ENCODE data around the gene SH3TC1. TPM values are rescaled to one million over a fixed set of nuclear protein-coding genes. Genes with fewer than 3 reads are reported as not detected.

Gene SH3TC1
- polyA plus RNA-seq, 2 of the 4 experiments (the other 2 are of a cell fraction) = 2.8 to 7.4 TPM

DNA sequence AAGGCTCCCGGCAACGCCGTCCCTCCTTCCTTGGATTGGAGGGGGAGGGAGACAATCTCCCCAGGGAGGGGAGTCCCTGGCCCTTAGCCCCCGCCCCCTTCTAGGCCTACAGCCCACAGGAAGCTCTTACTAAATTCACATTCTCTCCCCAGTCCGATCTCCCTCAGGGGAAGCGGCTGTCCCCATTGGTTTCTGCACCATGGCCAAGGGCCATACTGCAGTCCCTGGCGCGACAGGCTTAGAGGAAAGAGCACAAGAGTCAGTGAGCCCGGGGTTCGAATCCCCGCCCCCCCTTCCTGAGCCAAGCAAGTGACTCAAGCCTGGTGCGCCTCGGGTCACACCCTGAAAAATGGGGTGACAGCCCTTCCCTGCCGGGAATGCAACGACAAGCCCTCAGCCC is 41.6 kb upstream of the SH3TC1 start:
- ChIA-PET CTCF (interaction anchor here (1.4 to 1.9 kb wide), 2 partner anchors 9 to 19 kb away, joined by 3 to 5 read pairs; no protein-coding TSS in a partner anchor), POLR2A (no interaction called here)
- Histone ChIP-seq H3K4me3 (no peak overlapping the region; the same call in 2 of the 3 replicates), H3K9me3 (no peaks in the 10 kb centered on the region), H3K27ac (no peak overlapping the region; a peak in 1 of 6 replicates), H3K4me1 (peaks cover 3% of the 10 kb centered on the region; the same call in 1 of the 3 replicates), H3K4me2 (peak overlapping the region; percentile 99)
- DNase-seq (ENCODE audit: low read depth in 1 of 2, low spot score in 1 of 2) (no peak), FAIRE-seq (no peak), ATAC-seq (no peak)
- TF ChIP-seq RFX5 (IDR thresholded peaks at IDR 0.05) = no peak
- no peak for TF ChIP-seq TP53 (CRISPR knock-in tag; IDR thresholded peaks at IDR 0.05)
- no peak for TF ChIP-seq EP300 (IDR thresholded peaks at IDR 0.05)
- TF ChIP-seq CHD4 (IDR thresholded peaks at IDR 0.05; ENCODE audit: borderline replicate concordance) = no peak
- no peak for TF ChIP-seq ATOH8 (CRISPR knock-in tag; IDR thresholded peaks at IDR 0.05; ENCODE audit: low read depth)
- TF ChIP-seq PHF8 (IDR thresholded peaks at IDR 0.05; ENCODE audit: borderline replicate concordance, low read depth) = no peak
- TF ChIP-seq GATA3 (IDR thresholded peaks at IDR 0.05; ENCODE audit: borderline replicate concordance) = no peak
- TF ChIP-seq ELK1 (IDR thresholded peaks at IDR 0.05; ENCODE audit: low read depth, low read length) = no peak
- TF ChIP-seq CHD2 (IDR thresholded peaks at IDR 0.05; ENCODE audit: low read length, partially characterized antibody) = no peak
- TF ChIP-seq REST (IDR thresholded peaks at IDR 0.05) = no peak
- TF ChIP-seq, protein P1, sequence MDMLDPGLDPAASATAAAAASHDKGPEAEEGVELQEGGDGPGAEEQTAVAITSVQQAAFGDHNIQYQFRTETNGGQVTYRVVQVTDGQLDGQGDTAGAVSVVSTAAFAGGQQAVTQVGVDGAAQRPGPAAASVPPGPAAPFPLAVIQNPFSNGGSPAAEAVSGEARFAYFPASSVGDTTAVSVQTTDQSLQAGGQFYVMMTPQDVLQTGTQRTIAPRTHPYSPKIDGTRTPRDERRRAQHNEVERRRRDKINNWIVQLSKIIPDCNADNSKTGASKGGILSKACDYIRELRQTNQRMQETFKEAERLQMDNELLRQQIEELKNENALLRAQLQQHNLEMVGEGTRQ (IDR thresholded peaks at IDR 0.05) = no peak
- TF ChIP-seq ZSCAN20 (CRISPR knock-in tag; IDR thresholded peaks at IDR 0.05) = no peak
- no peak for TF ChIP-seq CBX2 (IDR thresholded peaks at IDR 0.05; ENCODE audit: borderline replicate concordance, low read depth)
- TF ChIP-seq RARB (CRISPR knock-in tag; IDR thresholded peaks at IDR 0.05) = no peak
- no peak for TF ChIP-seq JUN (IDR thresholded peaks at IDR 0.05)
- no peak for TF ChIP-seq ZNF302 (CRISPR knock-in tag; IDR thresholded peaks at IDR 0.05)
- TF ChIP-seq MAZ (IDR thresholded peaks at IDR 0.05; ENCODE audit: borderline replicate concordance, low read depth, low read length) = no peak
- TF ChIP-seq FOXS1 (CRISPR knock-in tag; IDR thresholded peaks at IDR 0.05) = no peak
- 42% methylated on average over 10 of the region's 15 CpGs for WGBS (ENCODE audit: missing lambda C conversion rate)

GRCh38 chr4:8157944-8158709 is 41.0 kb upstream of the SH3TC1 start:
- peak overlapping the region; percentile 99 for H3K4me2 ChIP-seq
- TF ChIP-seq, protein P2, sequence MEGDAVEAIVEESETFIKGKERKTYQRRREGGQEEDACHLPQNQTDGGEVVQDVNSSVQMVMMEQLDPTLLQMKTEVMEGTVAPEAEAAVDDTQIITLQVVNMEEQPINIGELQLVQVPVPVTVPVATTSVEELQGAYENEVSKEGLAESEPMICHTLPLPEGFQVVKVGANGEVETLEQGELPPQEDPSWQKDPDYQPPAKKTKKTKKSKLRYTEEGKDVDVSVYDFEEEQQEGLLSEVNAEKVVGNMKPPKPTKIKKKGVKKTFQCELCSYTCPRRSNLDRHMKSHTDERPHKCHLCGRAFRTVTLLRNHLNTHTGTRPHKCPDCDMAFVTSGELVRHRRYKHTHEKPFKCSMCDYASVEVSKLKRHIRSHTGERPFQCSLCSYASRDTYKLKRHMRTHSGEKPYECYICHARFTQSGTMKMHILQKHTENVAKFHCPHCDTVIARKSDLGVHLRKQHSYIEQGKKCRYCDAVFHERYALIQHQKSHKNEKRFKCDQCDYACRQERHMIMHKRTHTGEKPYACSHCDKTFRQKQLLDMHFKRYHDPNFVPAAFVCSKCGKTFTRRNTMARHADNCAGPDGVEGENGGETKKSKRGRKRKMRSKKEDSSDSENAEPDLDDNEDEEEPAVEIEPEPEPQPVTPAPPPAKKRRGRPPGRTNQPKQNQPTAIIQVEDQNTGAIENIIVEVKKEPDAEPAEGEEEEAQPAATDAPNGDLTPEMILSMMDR (IDR thresholded peaks at IDR 0.05) = no peak
- TF ChIP-seq JUN (IDR thresholded peaks at IDR 0.05) (no peak), RNF2 (IDR thresholded peaks at IDR 0.05; ENCODE audit: borderline replicate concordance, low read depth) (peak; percentile 91; the same call in 1 of the 2 replicates), RARB (CRISPR knock-in tag; IDR thresholded peaks at IDR 0.05) (no peak), GATA3 (IDR thresholded peaks at IDR 0.05; ENCODE audit: borderline replicate concordance) (no peak), EP300 (IDR thresholded peaks at IDR 0.05) (no peak), REST (IDR thresholded peaks at IDR 0.05) (no peak), NPAS2 (CRISPR knock-in tag; IDR thresholded peaks at IDR 0.05; ENCODE audit: borderline replicate concordance) (no peak)
- WGBS (ENCODE audit: missing lambda C conversion rate) = 80% methylated on average over 1 of the region's 70 CpGs

More at GRCh38 chr4:8157944-8158709, 41.0 kb upstream of the SH3TC1 start:
- Histone ChIP-seq H3K4me1 (peaks cover 3% of the 10 kb centered on the region; the same call in 1 of the 3 replicates), H3K4me3 (peak overlapping the region; percentile 54), H3K27ac (peak overlapping the region; percentile 49 to 84; a peak in 5 of 6 replicates), H3K9me3 (no peaks in the 10 kb centered on the region)
- POLR2A ChIA-PET = no interaction called here
- DNase-seq (ENCODE audit: low read depth in 1 of 2, low spot score in 1 of 2) (no peak), ATAC-seq (peak; percentile 6 to 31; a peak in 4 of 6 replicates), FAIRE-seq (no peak)
- CTCF ChIA-PET = interaction anchor here (2.7 kb wide), 1 partner anchor 18 kb away, joined by 11 read pairs; no protein-coding TSS in a partner anchor
